Activated T-cell treated with anti-CD3 and anti-CD28 coated beads, Interleukin-2, amount 50 U/mL, for 24 hours (primary cell): ENCODE measurements around the gene S100A6.
"Not testable (repeated sequence)": the region's sequence is repeated elsewhere in the genome, so short reads cannot be mapped to it uniquely, and the experiment has no call there.

Source experiments
- DNase-seq: peaks from one replicate; pipeline ENCODE4 v3.0.0-alpha.2; 2020
- H3K27ac Mint-ChIP-seq: 2 replicates; pipeline ENCODE4 v1.8.0; 2020; ENCODE audit warnings: mild to moderate bottlenecking, mixed read lengths
- H3K27me3 Mint-ChIP-seq: 2 replicates; pipeline ENCODE4 v1.8.0; 2020; ENCODE audit warnings: mixed read lengths
- H3K36me3 Mint-ChIP-seq: 2 replicates; pipeline ENCODE4 v1.8.0; 2020; ENCODE audit warnings: low read depth, mixed read lengths
- H3K4me1 Mint-ChIP-seq: 2 replicates; pipeline ENCODE4 v1.8.0; 2020; ENCODE audit warnings: low read depth, mixed read lengths
- H3K4me3 Mint-ChIP-seq: 2 replicates; pipeline ENCODE4 v1.8.0; 2020; ENCODE audit warnings: mild to moderate bottlenecking, moderate library complexity, mixed read lengths
- H3K9me3 Mint-ChIP-seq: 2 replicates; pipeline ENCODE4 v1.8.0; 2020; ENCODE audit warnings: mixed read lengths

The S100A6 gene

DNA sequence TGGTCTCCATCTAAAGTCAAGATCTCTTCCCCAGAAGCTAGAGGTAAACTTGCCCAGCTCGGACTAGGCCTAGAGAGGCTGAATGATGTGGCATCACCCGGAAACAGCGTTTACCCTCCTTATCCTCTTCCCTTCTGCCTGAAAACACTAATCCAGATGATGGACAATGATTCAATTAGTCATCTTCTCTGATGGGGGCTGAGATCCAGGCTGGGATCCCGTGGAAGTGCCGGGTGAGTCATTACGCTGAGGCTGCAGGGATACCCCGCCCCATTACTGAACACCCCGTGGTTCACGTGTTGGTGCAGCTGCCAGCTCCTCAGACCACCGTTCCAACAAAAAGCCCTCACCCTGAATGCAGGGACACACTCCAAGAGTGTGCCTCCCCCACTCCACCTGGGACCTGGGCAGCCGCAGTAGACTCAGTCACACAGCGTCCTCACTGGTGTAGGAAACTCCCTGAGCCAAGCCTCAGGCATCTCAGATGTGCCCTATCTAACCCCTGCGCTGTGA, 2.0 kb downstream of the S100A6 start:
- Mint-ChIP-seq H3K27ac (peak overlapping the region; percentile 92), H3K4me1 (peaks cover 73% of the 10 kb centered on the region)

GRCh38 chr1:153532769-153533599, 2.8 kb downstream of the S100A6 start:
- Mint-ChIP-seq H3K4me1 (peaks cover 71% of the 10 kb centered on the region), H3K9me3 (no peaks in the 10 kb centered on the region), H3K27ac (peak overlapping the region; percentile 92), H3K4me3 (peak overlapping the region; percentile 93), H3K27me3 (no peaks in the 10 kb centered on the region), H3K36me3 (peaks cover 25% of the 10 kb centered on the region)
- DNase-seq, result peak; percentile 86

More for the DNA sequence above, 2.0 kb downstream of the S100A6 start:
- H3K9me3 Mint-ChIP-seq, result no peaks in the 10 kb centered on the region
- DNase-seq, result no peak
- H3K27me3 Mint-ChIP-seq, result no peaks in the 10 kb centered on the region
- H3K4me3 Mint-ChIP-seq, result peak overlapping the region; percentile 93
- H3K36me3 Mint-ChIP-seq, result peaks cover 25% of the 10 kb centered on the region

GRCh38 chr1:153532181-153532580, 3.6 kb downstream of the S100A6 start:
- peaks cover 25% of the 10 kb centered on the region for H3K36me3 Mint-ChIP-seq
- H3K4me3 Mint-ChIP-seq, result peak overlapping the region; percentile 93
- H3K9me3 Mint-ChIP-seq, result no peaks in the 10 kb centered on the region
- H3K27ac Mint-ChIP-seq, result peak overlapping the region; percentile 92
- no peak for DNase-seq
- H3K4me1 Mint-ChIP-seq, result peaks cover 65% of the 10 kb centered on the region
- H3K27me3 Mint-ChIP-seq, result no peaks in the 10 kb centered on the region

DNA sequence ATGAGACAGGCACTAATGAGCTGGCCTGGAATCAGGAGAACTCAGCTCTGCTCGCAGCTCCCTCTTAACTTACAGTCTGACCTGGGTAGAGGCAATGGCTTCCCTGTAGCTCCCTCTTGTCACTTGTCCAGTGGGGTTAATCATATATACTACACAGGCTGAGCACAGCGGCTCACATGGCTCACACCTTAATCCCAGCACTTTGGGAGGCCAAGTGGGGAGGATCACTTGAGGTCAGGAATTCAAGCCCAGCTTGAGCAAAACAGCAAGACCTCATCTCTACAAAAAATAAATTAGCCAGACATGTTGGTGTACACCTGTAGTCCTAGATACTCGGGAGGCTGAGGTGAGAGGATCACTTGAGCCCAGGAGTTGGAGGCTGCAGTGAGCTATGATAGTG, 4.2 kb downstream of the S100A6 start:
- Mint-ChIP-seq H3K27me3 (no peaks in the 10 kb centered on the region), H3K4me1 (peaks cover 62% of the 10 kb centered on the region), H3K27ac (peak overlapping the region; percentile 92), H3K9me3 (no peaks in the 10 kb centered on the region), H3K36me3 (peaks cover 25% of the 10 kb centered on the region), H3K4me3 (no peak overlapping the region)
- no peak for DNase-seq

DNA sequence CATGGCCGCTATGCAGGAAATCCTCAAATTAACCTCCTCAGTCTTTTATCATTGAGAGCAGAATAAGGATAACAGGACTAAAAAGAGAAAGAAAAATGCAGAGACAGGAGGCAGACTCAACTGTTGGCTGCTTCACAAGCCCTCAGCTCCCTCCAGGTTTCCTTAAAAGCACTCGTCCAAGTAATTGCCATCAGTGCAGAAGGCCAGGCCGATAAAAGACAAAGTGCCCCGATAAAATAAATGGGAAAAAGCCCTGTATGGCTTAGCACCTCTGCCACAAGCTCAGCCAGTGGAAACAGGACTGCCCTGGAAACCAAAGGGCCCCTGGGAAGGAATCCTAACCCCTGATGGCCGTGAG, 8.1 kb downstream of the S100A6 start:
- Mint-ChIP-seq H3K36me3 (no peaks in the 10 kb centered on the region), H3K27ac (no peak overlapping the region), H3K9me3 (no peaks in the 10 kb centered on the region), H3K4me3 (no peak overlapping the region), H3K4me1 (peaks cover 34% of the 10 kb centered on the region), H3K27me3 (no peaks in the 10 kb centered on the region)
- DNase-seq, result no peak

- H3K4me3 Mint-ChIP-seq, result no peak overlapping the region
- H3K9me3 Mint-ChIP-seq, result no peaks in the 10 kb centered on the region
- DNase-seq, result no peak
- H3K27me3 Mint-ChIP-seq, result no peaks in the 10 kb centered on the region
- peaks cover 34% of the 10 kb centered on the region for H3K4me1 Mint-ChIP-seq
- peak overlapping the region; percentile 8 for H3K27ac Mint-ChIP-seq
- no peaks in the 10 kb centered on the region for H3K36me3 Mint-ChIP-seq
Measured at GRCh38 chr1:153527023-153527682, 8.6 kb downstream of the S100A6 start.

DNA sequence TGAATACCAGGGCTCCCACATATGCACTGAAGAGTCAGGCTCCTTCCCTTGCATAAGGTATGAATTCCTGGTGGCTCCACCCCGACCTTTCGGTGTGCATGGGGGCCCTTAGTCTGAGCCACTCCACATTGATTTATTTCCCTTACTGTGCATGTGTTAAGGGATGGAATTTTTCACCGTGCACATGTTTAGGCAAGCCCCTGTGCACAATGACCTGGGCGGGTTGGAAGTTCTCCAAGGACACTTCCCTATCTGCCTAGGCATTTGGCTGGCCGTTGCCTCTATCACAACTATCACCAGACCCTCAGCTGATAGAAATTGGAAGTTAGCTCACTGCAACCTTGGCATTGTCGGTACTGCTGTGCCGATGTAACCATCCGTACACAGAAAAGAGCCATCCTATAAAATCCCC, 9.7 kb downstream of the S100A6 start:
- no peaks in the 10 kb centered on the region for H3K27me3 Mint-ChIP-seq
- no peak overlapping the region for H3K27ac Mint-ChIP-seq
- H3K4me1 Mint-ChIP-seq, result peaks cover 24% of the 10 kb centered on the region
- H3K4me3 Mint-ChIP-seq, result no peak overlapping the region
- H3K9me3 Mint-ChIP-seq, result no peaks in the 10 kb centered on the region
- no peak for DNase-seq
- H3K36me3 Mint-ChIP-seq, result no peaks in the 10 kb centered on the region

DNA sequence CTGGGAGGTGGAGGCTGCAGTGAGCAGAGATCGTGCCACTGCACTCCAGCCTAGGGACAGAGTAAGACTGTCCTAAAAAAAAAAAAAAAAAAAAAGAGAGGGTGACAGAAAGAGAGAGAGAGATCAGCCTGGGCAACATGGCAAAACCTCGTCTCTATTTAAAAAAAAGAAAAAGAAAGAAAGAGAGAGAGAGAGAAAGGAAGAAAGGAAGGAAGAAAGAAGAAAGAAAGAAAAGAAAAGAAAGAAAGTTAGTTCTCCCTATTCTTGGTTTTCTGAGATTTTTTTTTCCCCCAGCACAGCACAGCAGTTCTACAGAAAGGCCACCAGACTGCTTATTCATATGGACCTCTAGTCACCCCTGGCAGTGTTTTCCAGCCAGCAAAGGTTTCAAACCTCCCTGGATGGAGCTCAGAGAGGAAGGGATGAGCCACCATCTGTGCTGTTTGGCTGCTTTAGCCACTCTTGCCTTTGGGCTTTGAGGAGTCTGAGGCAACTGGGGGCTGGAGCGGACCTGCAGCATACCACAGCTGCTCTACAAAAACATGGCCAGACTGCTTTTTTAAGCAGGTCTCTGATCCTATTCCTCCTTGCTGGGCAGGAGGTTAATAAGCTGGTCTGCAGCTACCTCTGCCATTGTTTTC, 10.6 kb downstream of the S100A6 start:
- H3K27ac Mint-ChIP-seq, result peak overlapping the region; percentile 35
- H3K4me1 Mint-ChIP-seq, result peaks cover 17% of the 10 kb centered on the region
- no peak for DNase-seq
- H3K9me3 Mint-ChIP-seq, result no peaks in the 10 kb centered on the region
- H3K36me3 Mint-ChIP-seq, result no peaks in the 10 kb centered on the region
- H3K4me3 Mint-ChIP-seq, result no peak overlapping the region
- H3K27me3 Mint-ChIP-seq, result no peaks in the 10 kb centered on the region

GRCh38 chr1:153522353-153523048, 13.3 kb downstream of the S100A6 start:
- H3K4me3 Mint-ChIP-seq, H3K36me3 Mint-ChIP-seq, H3K27me3 Mint-ChIP-seq, DNase-seq, H3K9me3 Mint-ChIP-seq: not testable (repeated sequence)
- Mint-ChIP-seq H3K27ac (peak overlapping the region; percentile 19), H3K4me1 (peaks cover 16% of the 10 kb centered on the region)

DNA sequence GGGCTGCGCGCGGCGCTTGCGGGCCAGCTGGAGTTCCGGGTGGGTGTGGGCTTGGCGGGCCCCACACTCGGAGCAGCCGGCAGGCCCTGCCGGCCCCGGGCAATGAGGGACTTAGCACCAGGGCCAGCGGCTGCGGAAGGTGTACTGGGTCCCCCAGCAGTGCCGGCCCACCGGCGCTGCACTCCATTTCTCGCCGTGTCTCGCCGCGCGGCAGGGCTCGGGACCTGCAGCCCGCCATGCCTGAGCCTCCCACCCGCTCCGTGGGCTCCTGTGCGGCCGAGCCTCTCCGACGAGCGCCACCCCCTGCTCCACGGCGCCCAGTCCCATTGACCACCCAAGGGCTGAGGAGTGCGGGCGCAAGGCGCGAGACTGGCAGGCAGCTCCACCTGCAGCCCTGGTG, 14.0 kb downstream of the S100A6 start:
- not testable (repeated sequence) for DNase-seq, H3K4me3 Mint-ChIP-seq, H3K27me3 Mint-ChIP-seq, H3K36me3 Mint-ChIP-seq, H3K27ac Mint-ChIP-seq, H3K9me3 Mint-ChIP-seq
- peaks cover 14% of the 10 kb centered on the region for H3K4me1 Mint-ChIP-seq

DNA sequence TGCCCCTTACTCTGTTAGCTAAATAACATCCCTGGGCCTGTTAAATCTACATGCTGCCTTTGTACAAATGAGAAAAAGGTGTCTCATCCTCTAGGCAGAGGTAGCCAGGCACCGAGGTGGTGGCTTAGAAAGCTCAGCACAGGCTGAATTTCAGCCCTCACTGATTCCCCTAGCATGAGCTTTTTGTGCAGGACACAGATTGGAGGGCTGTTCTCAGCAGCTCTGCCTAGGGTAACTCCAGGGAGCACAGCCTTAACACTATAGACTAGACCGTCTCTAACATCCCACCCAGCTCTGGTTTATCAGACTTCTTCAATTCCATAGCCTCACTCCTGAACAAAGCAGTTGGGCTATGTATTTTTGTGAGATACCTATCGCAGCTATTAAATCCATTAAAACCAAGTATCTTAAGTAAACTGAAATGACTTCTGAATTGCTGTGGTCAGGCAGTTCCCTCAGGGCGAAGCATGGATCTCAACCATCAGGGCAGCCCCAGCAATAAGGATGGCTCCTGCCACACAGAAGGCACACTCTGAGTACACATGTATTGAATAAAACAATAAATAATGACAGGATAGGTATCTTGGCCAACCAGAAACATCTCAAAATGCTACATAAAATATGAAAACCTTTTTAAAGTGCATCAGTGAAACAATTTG, 14.8 kb downstream of the S100A6 start:
- Mint-ChIP-seq H3K36me3 (no peaks in the 10 kb centered on the region), H3K4me3 (no peak overlapping the region), H3K27me3 (no peaks in the 10 kb centered on the region), H3K27ac (no peak overlapping the region), H3K9me3 (no peaks in the 10 kb centered on the region), H3K4me1 (peaks cover 14% of the 10 kb centered on the region)
- DNase-seq, result no peak

GRCh38 chr1:153520137-153520691, 15.6 kb downstream of the S100A6 start:
- not testable (repeated sequence) for H3K9me3 Mint-ChIP-seq

DNA sequence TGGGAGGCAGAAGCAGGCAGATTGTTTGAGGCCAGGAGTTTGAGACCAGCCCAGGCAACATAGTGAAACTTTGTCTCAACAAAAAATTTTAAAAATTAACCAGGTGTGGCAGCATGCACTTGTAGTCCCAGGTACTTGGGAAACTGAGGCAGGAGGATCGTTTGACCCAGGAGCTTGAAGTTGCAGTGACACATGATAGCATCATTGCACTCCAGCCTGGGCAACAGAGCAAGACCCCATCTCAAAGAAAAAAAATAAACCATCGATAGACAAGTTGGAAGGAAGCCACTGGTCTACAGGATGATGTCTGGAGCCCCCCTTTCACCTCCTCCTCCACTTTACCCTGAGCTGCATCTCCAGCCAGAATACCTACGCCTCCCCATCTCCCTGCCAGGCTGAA, 16.5 kb downstream of the S100A6 start:
- Mint-ChIP-seq H3K27ac (no peak overlapping the region), H3K36me3 (no peaks in the 10 kb centered on the region), H3K4me3 (no peak overlapping the region), H3K9me3 (no peaks in the 10 kb centered on the region), H3K27me3 (no peaks in the 10 kb centered on the region), H3K4me1 (peaks cover 11% of the 10 kb centered on the region)
- DNase-seq, result no peak

More at GRCh38 chr1:153520137-153520691, 15.6 kb downstream of the S100A6 start:
- H3K36me3 Mint-ChIP-seq, H3K27ac Mint-ChIP-seq, H3K4me3 Mint-ChIP-seq, H3K27me3 Mint-ChIP-seq, DNase-seq: not testable (repeated sequence)
- peaks cover 13% of the 10 kb centered on the region for H3K4me1 Mint-ChIP-seq
